Measurements from ENCODE around the gene GASK1A.
A peak's percentile ranks its signal among the peaks of the same experiment; 100 is the strongest.

Gene GASK1A

GRCh38 chr3:42979044-42979972 is at the start of gene GASK1A:
Gene GASK1A (plus strand): TSS chr3:42979311. CDS start chr3:42979643, 332 bp downstream.
- TF ChIP-seq, protein P1, sequence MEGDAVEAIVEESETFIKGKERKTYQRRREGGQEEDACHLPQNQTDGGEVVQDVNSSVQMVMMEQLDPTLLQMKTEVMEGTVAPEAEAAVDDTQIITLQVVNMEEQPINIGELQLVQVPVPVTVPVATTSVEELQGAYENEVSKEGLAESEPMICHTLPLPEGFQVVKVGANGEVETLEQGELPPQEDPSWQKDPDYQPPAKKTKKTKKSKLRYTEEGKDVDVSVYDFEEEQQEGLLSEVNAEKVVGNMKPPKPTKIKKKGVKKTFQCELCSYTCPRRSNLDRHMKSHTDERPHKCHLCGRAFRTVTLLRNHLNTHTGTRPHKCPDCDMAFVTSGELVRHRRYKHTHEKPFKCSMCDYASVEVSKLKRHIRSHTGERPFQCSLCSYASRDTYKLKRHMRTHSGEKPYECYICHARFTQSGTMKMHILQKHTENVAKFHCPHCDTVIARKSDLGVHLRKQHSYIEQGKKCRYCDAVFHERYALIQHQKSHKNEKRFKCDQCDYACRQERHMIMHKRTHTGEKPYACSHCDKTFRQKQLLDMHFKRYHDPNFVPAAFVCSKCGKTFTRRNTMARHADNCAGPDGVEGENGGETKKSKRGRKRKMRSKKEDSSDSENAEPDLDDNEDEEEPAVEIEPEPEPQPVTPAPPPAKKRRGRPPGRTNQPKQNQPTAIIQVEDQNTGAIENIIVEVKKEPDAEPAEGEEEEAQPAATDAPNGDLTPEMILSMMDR (conservative IDR thresholded peaks at IDR 0.05), result no peak
- peak within 1 kb of the TSS; percentile 69 for H3K27ac ChIP-seq

DNA sequence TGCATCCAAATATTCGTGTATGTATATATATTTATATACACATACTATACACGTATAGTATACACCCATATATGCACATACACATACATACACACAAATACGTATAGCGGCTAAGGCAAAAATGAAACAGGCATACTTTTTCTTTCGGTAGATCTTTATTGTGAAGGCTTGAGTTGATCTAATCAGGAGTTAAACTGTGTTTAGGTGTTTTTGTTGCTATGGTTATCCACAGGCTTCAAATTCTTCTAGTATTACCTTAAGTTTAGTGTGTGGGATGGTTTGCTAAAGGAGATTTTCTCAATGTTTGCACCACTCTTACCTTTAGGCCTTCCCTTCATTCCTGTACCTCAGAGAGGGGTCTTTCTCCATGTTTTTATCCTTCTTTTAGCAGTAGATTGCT is 45.0 kb upstream of the GASK1A start:
- TF ChIP-seq, protein P1 (conservative IDR thresholded peaks at IDR 0.05), result no peak
- H3K27ac ChIP-seq, result no peak overlapping the region

DNA sequence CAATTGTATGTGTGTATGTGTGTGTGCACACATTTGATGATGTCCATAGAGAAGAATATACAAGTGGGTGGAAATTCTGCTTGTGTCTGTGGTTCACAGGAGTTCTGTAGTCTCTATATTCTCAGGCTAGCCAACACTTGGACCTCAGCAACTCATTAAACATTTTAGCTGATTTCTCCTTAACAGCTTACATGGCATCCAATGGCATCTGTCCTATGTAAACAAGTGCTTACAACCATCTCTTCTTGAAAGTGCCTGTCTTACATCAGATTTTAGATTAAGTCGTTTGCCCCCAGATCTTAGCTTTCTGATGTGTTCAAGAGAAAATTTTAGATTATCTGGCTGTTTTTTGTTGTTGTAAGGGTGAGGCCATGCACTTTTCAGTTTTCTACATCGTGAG is 44.2 kb upstream of the GASK1A start:
- TF ChIP-seq, protein P1 (conservative IDR thresholded peaks at IDR 0.05), result no peak
- no peak overlapping the region for H3K27ac ChIP-seq

GRCh38 chr3:42935472-42935871 is 43.6 kb upstream of the GASK1A start:
- TF ChIP-seq, protein P1 (conservative IDR thresholded peaks at IDR 0.05), result no peak
- H3K27ac ChIP-seq, result no peak overlapping the region

DNA sequence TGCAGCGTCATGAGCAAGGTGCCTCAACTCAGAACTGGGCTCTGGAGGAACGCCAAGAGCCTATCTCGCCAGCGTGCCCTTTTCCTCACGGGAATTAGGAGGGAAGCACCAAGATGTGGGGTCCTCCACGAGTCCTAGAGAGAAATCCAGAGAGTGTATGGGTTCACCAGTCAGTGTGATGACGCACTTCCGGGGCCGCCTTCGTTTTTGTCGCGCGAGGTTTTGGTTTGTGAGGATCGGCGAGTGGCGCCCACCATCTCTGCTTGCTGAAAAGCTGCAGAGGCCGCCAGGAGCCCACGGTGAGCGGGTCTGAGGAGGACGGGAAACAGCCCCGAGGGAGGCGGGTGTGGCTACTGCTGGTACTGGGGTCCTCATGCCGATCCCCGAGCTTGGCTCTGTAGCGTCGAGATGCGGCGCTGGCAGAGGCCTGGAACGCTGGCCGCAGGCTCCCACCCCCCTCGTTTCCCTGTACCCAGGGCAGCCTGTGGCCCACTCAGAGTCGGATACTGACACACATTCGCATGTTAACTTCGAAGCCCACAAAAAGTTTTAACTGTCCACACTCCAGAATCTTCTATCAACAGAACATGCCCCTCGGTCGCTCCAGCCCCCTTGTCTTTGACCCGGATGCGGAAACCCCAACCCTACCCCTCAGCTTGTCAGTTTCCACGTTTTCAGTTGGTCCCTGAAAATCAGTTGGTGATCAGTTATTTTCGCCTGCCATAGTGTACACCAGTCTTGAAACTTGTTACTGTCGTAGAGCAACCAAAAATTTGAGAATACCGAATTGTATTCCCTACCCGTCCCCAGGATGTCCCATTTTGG is 42.7 kb upstream of the GASK1A start:
- H3K27ac ChIP-seq, result no peak overlapping the region

DNA sequence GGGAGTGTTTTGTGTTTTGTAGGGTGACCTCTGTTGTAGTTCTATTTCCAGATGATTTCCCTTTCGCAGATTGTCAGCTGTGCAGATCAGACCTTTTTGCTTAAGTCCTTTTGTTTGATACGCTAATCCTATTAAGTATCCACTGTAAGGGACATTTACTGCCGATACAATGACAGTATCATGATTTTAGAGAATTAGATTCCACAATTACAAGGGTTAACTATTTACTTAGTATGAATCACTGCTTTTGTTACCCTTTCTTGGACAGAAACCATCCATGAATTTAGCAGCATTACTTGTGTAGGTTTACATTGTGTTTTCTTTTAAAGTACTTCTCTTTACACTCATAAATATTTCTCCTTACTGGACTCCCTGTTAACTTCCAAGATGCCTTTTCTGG is 41.8 kb upstream of the GASK1A start:
- no peak overlapping the region for H3K27ac ChIP-seq
- TF ChIP-seq, protein P1 (conservative IDR thresholded peaks at IDR 0.05), result no peak

More for the DNA sequence above, 42.7 kb upstream of the GASK1A start:
- TF ChIP-seq, protein P1 (conservative IDR thresholded peaks at IDR 0.05), result no peak

DNA sequence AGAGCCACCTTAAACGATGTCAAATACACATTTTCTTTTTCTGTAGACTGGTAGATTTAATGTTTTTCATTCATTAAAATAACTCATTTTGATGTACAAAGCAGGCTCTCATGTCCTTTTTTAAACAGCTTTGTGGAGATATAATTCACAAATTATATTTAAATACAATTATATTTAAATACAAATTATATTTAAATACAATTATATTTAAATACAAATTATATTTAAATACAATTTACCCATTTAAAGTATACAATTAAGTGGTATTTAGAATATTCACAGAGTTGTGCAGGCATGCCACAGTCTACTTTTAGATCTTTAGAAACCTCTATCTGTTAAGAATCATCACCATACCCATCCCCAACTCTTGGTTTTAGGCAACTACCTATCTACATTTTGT is 36.4 kb upstream of the GASK1A start:
- H3K27ac ChIP-seq, result no peak overlapping the region
- TF ChIP-seq, protein P1 (conservative IDR thresholded peaks at IDR 0.05), result no peak
